ENCODE results near the gene FRMPD2.
A peak's percentile ranks its signal among the peaks of the same experiment; 100 is the strongest.
"Not testable (repeated sequence)": the region's sequence is repeated elsewhere in the genome, so short reads cannot be mapped to it uniquely, and the experiment has no call there.

The FRMPD2 gene

DNA sequence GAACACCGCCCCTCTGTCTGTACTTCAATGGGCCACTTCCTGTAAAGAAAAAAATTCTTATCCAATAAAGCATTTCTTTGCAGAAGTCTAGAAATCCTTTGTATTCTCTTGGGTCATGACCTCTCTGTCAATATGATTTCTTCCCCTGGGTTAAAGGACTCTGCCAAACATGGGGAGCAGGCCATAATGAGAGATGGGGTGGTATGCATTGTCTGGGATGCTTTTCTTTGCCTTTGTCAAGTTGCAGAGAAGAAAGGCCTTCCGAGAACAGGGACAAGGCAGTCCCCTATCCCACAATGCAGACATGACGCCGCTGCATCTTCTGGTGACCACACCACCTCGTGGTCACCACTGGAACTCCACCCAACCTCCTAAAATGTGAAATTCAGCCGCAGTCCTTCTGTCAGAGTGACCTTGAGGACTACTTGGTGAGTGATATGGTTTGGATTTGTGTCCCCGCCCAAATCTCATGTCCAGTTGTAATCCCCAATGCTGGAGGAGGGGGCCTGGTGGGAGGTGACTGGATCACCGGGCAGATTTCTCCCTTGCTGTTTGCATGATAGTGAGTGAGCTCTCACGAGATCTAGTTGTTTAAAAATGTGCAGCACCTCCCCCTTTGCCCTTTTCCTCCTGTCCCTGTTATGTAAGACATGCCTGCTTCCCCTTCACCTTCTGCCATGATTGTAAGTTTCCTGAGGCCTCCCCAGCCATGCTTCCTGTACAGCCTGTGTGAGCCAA is 15.2 kb upstream of the FRMPD2 start:
- peak; percentile 57 for DNase-seq

DNA sequence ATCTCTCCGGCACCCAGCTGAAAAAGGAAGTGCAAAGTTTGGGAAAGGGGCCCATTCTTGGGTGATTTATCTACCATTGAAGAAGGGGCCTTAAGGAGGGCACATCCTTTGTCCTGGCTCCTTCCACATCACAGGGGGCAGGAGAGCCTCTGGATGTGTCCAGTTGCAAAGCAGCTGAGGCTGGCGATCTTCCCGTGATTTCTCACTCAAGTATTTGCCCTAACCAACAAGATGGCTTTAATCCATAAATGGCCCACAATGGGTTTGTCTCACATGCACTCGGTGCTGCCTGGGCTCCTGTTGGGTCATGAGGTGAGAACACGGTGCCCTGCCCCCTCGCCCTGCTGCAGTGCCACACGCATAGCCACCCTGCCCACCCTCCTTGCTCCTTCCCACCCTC is 14.2 kb upstream of the FRMPD2 start:
- no peak for DNase-seq

DNA sequence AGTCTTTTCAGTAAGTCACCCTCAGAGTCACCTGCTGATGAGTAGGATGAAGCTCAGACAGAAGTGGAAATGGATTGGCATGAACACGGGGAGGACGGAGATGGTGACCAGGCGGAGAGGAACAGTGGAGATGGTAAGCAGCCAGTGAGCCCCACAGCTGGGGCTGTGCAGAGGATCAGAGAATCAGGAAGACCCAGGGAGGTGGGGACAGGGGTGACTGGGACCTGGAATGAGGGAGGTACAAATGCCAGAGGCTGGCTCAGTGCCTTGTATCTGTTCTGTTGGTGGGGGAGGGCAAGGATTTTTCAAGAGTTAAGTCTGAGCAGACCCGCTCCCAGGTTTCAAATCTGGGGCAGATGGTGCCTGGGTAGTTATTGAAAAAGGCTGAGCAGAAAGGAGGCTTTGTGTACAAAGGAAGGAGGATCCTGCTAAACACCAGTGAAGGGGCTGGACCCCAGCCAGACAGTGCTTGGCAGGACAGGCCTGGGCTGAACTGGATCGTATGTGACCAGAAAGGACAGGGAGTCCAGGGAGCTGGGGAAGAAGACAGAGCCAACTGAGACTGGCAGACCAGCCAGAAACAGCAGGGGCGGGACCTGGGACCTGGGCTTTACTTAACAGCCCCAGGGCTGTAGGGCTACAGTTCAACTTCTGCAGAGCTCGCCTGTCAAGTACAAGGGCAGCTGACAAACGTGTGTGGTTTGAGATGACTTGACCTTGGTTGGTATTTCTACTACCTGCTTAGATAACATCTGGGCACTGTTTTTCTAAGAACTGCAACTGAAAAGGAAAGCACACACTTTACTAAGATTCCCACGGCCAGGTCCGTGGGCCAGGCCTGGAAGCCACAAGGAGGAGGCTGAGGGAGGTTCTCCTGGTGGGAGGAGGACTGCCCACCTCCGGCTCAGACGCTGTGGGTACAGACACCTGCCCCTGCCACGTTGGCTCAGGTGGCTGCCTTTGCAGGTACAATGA is 13.2 kb upstream of the FRMPD2 start:
- no peak for DNase-seq

DNA sequence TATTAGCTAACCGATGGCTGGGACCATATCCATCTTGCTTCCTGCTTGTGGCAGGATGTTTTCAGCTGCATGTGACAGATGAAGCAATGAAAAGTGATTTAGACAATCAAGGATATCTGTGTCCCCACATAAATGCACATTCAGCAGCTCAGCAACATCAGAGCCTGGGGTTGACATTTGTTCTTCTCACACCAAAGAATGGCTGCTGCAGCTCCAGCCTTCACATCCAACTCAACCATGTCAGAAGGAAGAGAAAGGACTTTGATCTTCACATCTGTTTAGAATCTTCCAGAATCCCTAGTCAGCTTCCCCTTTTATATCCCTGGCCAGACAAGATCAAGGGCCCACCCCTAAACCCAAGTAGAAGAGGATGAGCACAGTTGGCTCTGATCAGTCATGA is 11.9 kb upstream of the FRMPD2 start:
- no peak for DNase-seq

DNA sequence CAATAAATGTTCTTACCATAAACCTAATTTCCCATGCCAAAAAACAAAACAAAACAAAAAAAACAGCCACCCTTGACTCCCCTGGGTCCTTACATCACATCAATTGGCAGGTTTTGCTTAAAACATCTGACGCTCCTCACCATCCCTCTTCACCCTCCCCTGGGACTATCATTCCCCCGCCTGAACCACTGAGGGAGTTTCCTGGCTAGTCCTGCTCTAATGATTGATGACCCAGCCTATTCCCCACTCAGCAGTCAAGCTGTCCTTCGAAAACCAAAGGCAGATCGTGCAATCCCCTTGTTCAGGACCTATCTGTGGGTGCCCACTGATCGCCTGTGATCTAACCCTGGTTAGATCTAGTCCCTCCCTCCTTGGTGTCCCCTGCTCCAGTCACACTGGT is 11.2 kb upstream of the FRMPD2 start:
- DNase-seq: no peak

DNA sequence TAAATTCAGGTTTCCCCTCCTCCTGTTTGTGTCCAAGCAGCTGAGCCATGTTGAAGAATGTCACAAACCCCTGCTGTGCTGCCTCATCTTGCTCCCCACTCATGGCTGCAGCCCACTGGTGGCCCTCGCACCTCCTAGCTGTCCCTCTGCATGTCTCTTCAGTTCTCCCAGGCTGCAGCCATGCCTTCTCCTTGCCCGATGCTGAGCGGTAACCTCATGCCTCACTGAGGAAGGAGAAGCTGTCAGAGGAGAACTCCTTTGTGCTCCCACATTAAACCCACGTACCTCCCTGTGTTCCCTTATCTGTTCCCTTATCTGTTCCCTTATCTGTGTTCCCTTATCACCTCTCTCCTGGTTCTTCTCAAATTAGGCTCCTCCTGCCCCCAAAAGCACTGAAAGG is 10.3 kb upstream of the FRMPD2 start:
- DNase-seq: no peak

DNA sequence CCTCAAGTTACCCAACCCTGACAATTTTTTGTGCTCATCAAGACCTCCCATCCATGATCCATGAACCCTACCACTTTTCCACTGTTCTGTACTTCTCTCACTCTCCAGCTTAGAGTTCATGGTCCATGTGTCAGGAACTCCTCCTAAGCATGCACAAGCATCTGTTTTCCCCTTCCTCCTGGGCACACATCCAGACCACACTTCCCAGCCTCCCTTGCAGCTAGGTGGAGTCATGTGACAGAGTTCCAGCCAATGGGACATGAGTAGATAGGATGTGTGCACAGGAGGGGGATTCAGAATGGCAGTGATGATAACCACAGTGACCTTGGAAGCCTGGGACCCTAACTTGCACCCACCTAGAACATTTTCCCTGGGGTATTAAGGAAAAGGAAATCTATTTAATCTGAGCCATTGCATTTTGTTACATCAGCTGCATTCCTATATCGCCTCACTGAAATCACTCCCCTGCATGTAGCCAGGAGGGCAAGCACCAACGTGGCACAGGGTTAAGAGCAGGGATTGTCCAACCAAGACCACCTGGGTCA is 9.6 kb upstream of the FRMPD2 start:
- no peak for DNase-seq

DNA sequence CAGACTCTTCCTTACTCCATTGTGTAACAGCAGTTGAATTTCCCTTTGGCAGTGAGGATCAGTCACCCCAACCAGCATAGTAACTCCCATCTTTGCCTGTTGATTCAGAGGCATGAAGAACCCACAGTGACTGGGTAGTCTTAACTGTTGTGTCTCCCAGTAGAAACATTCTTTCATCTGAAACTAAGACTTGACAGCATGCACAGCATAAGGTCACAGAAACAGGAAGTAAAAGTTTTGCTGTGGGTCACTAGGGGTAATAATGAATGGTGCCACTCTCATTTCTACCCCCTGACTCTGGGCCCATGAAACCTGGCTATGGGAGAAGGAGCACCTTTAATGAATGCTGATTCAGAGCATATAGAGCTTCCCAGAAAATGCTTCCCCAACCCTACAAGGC is 8.3 kb upstream of the FRMPD2 start:
- no peak for DNase-seq

DNA sequence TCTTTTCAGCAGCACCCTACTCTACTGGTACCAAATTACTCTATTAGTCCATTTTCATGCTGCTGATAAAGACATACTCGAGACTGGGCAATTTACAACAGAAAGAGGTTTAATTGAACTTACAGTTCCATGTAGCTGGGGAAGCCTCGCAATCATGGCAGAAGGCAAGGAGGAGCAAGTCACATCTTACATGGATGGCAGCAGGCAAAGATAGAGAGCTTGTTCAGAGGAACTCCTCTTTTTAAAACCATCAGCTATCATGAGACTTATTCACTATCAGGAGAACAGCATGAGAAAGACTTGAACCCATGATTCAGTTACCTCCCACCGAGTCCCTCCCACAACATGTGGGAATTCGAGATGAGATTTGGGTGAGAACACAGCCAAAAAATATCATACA is 7.2 kb upstream of the FRMPD2 start:
- DNase-seq: not testable (repeated sequence)

DNA sequence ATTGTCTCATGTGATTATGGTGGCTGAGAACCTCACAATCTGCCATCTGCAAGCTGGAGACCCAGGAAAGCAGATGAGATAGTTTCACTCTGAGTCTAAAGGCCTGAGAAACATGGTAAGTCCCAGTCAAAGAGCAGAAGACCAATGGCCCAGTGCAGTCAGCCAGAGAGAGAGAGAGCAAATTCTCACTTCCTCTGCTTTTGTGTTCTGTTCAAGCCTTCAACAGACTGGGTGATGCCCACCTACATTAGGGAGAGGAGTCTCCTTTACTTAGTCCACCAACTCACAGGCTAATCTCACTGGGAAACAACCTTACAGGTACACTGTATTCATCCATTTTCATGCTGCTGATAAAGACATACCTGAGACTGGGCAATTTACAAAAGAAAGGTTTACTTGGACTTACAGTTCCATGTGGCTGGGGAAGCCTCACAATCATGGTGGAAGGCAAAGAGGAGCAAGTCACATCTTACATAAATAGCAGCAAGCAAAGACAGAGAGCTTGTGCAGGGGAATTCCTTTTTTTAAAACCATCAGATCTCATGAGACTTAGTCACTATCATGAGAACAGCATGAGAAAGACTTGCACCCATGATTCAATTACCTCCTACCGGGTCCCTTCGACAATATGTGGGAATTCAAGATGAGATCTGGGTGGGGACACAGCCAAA is 4.7 kb upstream of the FRMPD2 start:
- DNase-seq: no peak

DNA sequence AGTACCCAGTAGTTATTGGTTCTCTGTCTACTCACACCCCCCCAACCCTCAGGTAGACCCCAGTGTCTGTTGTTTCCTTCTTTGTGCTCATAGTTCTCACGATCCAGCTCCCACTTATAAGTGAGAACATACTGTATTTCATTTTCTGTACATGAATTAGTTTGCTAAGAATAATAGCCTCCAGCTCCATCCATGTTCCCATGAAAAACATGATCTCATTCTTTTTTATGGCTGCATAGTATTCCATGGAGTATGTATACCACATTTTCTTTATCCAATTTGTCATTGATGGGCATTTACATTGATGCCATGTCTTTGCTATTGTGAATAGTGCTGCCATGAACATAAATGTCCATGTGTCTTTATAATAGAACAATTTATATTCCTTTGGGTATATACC is 2.6 kb upstream of the FRMPD2 start:
- DNase-seq: no peak

DNA sequence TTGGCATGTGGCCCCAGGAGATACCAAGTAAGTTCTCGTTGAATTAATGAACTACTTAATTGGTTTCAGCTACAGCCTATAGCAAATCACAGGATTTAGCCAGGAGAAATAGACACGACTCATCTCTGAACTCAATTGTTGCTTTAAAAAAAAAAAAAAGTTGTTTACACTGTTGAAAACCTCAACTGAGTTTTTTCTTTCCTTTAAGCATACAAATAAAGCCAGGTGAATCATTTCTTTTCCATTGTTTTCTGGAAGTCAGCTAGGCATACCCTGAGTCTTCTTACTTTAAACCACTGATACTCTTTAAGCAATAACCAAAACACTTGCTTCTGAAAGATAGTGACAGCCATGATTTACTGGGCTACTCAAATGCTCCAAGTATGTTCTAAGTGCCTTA is 755 bp downstream of the FRMPD2 start:
- no peak for DNase-seq

DNA sequence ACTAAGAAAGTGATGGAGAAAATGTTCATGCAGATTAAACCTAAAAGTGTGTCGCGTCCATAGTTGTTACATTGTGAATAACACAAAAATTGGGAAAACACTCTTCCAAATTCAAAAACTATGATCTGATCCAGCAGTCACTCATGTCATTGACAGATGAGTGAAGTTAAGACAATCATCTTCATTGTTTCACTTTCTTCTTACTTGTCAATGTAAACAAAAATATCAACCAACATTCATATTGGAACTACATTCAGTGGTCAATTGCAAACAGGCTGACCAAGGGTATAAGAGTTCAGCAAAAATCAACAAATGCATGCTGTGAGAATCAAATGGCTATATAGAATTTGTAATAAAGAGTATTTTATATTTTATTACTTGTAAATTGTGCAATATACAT is 1.8 kb downstream of the FRMPD2 start:
- no peak for DNase-seq

DNA sequence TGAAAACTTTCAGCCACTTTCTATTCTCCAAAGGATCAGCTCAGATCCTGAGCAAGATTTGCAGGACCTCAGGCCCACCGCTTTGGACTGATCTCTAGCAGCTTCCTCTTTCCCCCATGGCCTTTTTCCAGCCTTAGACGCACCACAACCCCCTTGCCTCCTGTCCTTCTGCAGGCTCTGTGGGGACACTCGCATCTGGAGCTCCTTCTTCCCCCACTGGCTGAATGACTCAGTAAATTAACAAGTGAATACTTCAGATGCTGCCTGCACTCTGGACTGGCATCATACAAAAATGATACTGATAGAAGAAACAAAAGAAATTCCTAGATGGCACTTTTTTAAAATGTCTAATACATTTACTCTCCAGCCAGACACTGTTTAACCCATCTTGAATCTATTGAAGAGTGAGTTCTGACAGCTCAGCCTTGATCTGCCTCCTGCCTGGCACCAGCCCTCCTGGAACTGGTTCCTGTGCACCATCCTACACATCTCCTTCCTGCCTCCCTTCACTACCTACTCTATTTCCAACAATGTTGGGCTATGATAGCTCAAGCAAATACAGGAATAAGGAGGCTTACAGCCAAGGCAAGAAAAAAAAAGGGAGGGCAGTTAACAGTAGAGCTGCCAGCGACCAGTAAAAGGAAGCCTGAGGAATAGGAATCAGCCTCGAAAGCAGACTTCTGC is 3.3 kb downstream of the FRMPD2 start:
- no peak for DNase-seq

DNA sequence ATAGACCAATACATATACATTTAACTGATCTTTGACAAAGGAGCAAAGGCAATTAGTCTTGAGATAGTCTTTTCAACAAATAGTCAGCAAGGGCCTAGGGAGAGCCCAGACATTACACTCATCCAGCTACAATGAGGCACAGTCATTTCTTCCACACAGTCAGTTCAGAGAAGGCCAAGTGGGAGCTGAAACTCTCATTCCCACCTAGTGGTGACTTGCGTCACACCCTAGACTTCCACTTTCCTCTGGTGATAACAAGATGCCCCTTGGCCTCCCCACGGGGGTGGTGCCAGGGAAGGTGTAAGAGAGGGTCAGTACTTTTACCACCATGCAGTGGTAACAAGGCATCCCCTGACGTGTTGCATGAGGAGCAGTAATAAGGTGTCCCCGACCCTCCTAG is 8.0 kb downstream of the FRMPD2 start:
- peak; percentile 37 for DNase-seq

DNA sequence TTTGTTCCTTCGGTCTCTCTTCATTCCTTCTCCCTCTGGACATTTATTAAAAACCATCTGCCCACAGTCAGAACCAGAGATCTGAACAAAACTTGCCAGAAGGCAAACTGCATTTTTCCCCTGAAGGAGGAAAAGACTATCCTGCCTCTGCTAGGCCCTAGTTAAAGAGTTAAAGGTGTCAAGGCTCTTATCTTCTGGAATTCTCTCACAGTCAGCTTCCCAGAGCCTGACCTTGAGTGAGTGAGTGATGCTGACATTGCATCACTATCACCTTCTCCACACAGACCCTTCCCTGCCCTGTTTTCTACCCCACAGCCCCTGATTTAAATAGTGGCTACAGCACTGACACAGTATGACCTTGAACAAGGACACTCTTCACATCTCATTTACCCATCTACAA is 16.4 kb downstream of the FRMPD2 start:
- no peak for DNase-seq

DNA sequence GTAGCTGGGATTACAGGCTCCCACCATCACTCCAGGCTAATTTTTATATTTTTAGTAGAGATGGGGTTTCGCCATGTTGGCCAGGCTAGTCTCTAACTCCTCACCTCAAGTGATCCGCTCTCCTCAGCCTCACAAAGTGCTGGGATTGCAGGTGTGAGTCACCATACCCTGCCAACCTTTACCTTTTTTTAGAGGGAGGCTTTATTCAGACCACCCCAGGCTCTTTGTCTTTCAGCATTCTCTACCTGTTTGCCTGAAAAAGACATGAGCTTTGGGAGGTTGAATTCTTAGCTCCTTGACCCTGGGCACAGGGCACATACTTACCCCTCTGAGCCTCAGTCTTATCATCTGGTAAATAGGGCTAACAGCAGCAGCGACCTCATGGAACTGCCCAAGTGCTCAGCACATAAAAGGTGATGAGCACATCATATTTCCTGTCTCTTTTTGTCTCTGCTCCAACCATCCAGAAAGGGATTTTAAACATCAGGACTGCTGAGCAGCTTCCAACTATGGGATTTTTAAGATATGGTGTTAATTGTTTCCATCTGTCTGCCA is 17.0 kb downstream of the FRMPD2 start:
- no peak for DNase-seq

DNA sequence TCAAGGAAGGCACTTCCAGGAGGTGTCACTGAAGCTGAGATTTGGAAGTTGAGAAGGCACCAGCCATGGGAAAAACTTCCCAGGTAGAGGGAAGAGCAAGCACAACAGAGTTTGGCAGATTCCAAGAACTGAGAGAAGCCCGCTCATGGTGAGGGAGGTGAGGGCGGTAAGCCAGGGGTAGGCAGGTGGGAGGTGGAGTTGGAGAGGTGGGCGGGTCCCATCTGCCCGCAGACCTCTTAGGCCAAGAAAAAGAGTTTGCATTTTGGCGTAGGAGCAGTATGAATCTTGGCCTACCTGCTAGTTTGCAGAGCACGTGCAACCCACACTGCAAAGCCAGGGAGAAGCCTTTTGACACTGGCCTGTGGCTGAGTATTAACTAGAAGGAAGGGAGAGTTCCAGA is 18.8 kb downstream of the FRMPD2 start:
- DNase-seq: no peak

DNA sequence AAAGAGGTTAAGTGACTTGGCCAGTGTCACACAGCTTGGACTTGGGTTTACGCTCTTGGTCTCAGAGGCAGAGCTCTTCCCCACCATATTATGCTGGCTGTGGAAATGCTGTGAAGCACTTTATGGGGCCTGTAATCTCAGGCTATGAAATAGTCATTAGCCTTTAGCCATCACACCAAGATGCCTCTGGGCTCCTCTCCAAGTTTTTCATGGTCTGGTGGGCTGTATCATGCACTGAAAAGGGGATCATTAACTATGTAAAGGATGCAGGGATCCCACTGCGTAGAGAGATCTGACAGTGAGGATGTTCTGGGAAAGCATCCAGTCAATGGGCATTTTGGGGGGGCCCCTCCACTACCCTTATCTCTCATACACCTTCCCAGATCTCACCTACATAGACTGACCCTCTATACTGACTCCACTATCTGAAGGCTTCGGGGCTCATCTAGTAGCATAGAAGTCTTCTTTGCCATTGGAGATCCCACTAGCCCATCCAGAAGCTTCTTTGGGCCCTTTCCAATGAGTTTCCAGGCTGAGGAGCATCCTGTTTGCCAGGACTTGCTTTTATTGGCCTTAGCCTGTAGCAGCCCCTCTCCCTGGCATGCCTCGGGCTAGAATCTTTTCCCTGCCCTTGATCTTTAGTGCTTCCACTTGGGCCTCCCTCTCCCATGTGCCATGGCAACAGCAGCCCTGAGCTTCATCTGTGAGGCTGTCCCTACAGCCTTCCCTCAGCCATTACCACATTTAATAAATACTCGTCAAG is 19.6 kb downstream of the FRMPD2 start:
- DNase-seq: no peak

DNA sequence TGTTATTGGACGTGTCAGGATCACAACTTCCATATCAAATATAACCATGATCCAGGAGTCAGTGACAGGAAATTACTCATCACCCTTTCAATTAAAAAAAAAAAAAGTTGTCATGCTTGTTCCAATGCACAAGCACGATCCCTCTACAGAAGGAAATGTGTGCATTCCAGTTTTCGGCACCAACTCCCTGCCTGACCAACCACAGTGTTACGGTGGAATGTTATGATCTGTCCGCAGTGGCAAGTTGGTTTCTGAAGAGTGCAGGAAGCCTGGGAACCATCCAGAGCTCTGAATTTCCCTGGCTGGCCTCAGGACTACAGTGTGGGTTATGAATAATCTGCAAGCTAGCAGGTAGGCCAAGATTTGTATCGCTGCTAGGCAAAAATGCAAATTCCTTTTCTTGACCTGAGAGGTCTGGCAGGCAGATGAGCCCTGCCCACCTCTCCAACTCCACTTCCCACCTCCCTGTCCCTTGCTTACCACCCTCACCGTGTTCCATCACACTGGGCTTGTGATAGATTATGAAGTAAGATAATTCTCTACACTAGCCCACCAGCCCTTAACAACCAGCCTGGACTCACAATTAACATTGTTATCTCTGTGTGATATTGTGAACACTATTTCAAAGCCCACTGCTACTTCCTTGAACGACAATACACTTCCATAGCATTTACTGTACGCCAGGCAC is 20.4 kb downstream of the FRMPD2 start:
- DNase-seq: no peak

DNA sequence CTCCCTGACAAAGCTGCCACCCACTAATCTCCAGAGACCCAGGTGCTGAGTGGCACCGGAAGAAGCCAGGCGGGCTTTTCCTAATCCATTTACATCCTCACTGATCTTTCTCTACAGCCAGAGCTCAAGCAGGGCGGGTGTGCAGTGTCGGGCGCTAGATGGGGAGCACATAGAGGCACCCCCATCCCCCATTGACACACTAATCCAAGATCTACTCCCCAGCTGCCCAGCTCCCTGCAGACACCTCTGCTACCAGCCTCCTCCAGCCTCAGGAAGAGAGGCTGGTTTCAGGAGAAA is 22.2 kb downstream of the FRMPD2 start:
- DNase-seq: no peak
